Endothelial cell (in vitro differentiated cells): ENCODE data around the gene SAPCD1. TPM values are rescaled to one million over a fixed set of nuclear protein-coding genes. Genes with fewer than 3 reads are reported as not detected.
A peak's percentile ranks its signal among the peaks of the same experiment; 100 is the strongest.

Experiments
- DNase-seq: peaks from one replicate; pipeline ENCODE4 v3.0.0; 2021; ENCODE audit warnings: low spot score
- H3K27ac Mint-ChIP-seq: one replicate; pipeline ENCODE4 v1.8.0; 2021; ENCODE audit warnings: mixed read lengths, inconsistent platforms; ENCODE audit not compliant: unreplicated experiment
- H3K27me3 Mint-ChIP-seq: one replicate; pipeline ENCODE4 v1.8.0; 2021; ENCODE audit warnings: mild to moderate bottlenecking, moderate library complexity, mixed read lengths, inconsistent platforms; ENCODE audit not compliant: unreplicated experiment
- H3K36me3 Mint-ChIP-seq: one replicate; pipeline ENCODE4 v1.8.0; 2021; ENCODE audit warnings: mild to moderate bottlenecking, low read depth, mixed read lengths, inconsistent platforms; ENCODE audit not compliant: unreplicated experiment
- H3K4me1 Mint-ChIP-seq: one replicate; pipeline ENCODE4 v1.8.0; 2021; ENCODE audit warnings: mild to moderate bottlenecking, mixed read lengths, inconsistent platforms; ENCODE audit not compliant: unreplicated experiment
- H3K4me3 Mint-ChIP-seq: one replicate; pipeline ENCODE4 v1.8.0; 2021; ENCODE audit warnings: mild to moderate bottlenecking, mixed read lengths, inconsistent platforms; ENCODE audit not compliant: unreplicated experiment
- H3K9me3 Mint-ChIP-seq: one replicate; pipeline ENCODE4 v1.8.0; 2021; ENCODE audit warnings: mixed read lengths, inconsistent platforms; ENCODE audit not compliant: unreplicated experiment
- total RNA-seq: library from RNA; stranded (reverse); fragmentation: NEBNext Ultra II Directional; extraction: Animal tissue kit (Norgen Biotek cat#: 25700); gene quantifications from one replicate; pipeline ENCODE4 v1.2.1, GENCODE V29; 2021; ENCODE audit not compliant: unreplicated experiment
- TF ChIP-seq, protein P1 (sequence below): fragments of 200-600 bp; sonication (generic); IDR thresholded peaks from one replicate; pipeline ENCODE4 v1.5.0; 2021; ENCODE audit warnings: antibody characterized with exemption; ENCODE audit not compliant: unreplicated experiment

Gene SAPCD1
- total RNA-seq, 1 donor from 2014 or later, result 2.4 TPM

DNA sequence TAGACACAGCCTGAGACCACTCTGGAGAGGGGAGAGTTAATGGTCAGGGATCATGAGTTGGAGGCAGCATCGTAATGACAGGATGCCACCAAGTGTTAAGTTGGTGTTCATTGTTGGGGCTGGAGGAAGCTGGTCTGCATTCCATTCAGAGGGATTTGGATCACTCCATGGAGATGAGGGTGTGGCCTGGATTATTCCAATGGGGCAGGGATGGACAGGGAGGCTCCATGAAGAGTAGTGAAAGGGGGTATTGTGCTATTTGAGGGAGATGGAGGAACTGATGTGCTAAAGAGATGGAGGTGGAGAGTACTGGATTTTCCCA is 1.1 kb downstream of the SAPCD1 start:
- no peak for DNase-seq
- Mint-ChIP-seq H3K27me3 (peaks cover 7% of the 10 kb centered on the region), H3K4me1 (peaks cover 21% of the 10 kb centered on the region), H3K9me3 (no peaks in the 10 kb centered on the region), H3K4me3 (peak overlapping the region; percentile 78), H3K27ac (peak overlapping the region; percentile 91), H3K36me3 (peaks cover 24% of the 10 kb centered on the region)
- TF ChIP-seq, protein P1, sequence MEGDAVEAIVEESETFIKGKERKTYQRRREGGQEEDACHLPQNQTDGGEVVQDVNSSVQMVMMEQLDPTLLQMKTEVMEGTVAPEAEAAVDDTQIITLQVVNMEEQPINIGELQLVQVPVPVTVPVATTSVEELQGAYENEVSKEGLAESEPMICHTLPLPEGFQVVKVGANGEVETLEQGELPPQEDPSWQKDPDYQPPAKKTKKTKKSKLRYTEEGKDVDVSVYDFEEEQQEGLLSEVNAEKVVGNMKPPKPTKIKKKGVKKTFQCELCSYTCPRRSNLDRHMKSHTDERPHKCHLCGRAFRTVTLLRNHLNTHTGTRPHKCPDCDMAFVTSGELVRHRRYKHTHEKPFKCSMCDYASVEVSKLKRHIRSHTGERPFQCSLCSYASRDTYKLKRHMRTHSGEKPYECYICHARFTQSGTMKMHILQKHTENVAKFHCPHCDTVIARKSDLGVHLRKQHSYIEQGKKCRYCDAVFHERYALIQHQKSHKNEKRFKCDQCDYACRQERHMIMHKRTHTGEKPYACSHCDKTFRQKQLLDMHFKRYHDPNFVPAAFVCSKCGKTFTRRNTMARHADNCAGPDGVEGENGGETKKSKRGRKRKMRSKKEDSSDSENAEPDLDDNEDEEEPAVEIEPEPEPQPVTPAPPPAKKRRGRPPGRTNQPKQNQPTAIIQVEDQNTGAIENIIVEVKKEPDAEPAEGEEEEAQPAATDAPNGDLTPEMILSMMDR, result no peak

DNA sequence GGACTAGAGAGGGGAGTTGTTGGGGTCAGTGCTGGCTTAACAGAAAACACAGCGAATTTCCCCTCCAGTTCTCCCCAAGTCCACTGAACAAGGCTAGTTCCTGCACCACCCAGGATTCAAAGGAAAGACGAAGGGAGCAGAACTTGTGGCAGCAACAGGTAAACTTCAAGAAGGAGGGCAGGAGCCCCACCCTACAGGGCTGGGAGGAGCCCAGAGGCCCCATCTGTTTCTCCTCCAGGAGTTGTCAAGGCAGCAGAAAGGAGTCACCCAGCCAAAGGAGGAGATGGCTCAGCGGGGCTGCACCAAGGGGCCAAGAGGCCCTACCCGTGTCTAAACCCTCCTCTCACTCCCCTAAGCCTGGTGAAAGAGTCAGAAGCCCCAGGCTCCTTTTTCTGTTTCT is 1.7 kb downstream of the SAPCD1 start:
- Mint-ChIP-seq H3K27me3 (peaks cover 5% of the 10 kb centered on the region), H3K27ac (peak overlapping the region; percentile 91), H3K4me1 (peaks cover 26% of the 10 kb centered on the region), H3K4me3 (no peak overlapping the region), H3K36me3 (peaks cover 24% of the 10 kb centered on the region), H3K9me3 (no peaks in the 10 kb centered on the region)
- no peak for DNase-seq
- TF ChIP-seq, protein P1, result no peak

DNA sequence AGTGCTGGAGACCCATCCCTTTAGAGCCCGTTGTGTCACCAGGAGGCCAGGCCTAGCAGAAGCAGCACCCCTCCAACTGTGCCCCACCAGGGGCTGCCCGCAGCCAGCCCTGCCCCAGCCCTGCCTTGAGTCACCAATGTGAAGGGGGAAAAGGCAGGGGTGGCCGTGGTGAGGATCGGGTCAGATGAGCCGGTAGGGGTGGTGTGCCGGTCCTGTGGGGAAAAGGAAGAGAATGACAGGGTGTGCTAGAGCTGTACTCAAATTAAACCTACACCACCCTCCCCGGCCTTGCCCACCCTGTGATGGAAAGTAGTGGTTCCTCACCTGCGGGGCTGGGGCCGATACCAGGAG is 3.1 kb downstream of the SAPCD1 start:
- Mint-ChIP-seq H3K36me3 (peaks cover 23% of the 10 kb centered on the region), H3K4me3 (no peak overlapping the region), H3K27me3 (peaks cover 7% of the 10 kb centered on the region), H3K27ac (no peak overlapping the region), H3K9me3 (no peaks in the 10 kb centered on the region), H3K4me1 (peaks cover 28% of the 10 kb centered on the region)
- TF ChIP-seq, protein P1, result no peak
- DNase-seq, result no peak

DNA sequence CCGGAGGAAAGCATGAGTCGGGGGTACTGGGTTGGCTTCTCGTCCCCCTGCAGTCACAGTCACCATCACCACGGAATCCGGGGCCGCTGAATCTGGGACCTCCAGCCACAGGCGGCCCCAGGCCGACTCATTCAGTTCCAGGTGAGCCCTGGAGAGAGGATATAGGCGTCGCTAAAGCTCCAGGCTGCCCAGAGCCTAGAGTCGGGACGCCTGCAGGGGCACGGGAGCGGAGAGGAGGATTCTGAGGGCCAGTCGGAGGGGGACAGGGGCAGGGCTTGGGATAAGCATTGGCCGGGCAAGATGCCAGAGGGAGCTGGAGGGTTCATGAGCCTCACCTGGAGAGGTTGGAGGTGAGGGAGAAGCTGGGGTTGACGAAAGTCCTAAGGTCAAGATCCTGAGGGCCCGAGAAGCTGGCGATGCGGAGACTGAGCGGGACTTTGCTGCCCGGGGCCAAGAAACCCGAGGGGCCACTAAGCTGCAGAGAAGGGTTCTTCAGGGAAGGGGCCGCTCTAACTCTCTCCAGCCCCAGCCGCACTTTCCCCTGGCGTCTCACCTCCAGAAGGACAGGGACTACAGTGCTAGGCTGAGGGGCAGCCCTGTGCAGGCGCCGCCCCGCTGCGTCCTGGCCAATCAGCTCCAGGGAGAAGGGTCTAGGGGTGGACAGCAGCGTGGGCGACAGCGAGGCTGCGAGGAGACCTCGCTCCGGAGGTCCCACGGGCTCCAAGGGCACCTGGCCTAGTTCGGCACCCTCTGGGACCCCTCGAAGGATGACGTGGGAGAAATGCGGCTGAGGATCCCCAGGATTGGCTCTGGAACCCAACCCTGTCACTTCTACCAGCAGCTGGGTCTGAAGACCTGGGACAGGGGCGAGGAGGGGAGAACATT is 3.7 kb downstream of the SAPCD1 start:
- no peak for DNase-seq
- Mint-ChIP-seq H3K4me3 (no peak overlapping the region), H3K36me3 (peaks cover 20% of the 10 kb centered on the region), H3K9me3 (no peaks in the 10 kb centered on the region), H3K27me3 (peaks cover 8% of the 10 kb centered on the region), H3K4me1 (peaks cover 28% of the 10 kb centered on the region), H3K27ac (no peak overlapping the region)
- TF ChIP-seq, protein P1, result no peak

DNA sequence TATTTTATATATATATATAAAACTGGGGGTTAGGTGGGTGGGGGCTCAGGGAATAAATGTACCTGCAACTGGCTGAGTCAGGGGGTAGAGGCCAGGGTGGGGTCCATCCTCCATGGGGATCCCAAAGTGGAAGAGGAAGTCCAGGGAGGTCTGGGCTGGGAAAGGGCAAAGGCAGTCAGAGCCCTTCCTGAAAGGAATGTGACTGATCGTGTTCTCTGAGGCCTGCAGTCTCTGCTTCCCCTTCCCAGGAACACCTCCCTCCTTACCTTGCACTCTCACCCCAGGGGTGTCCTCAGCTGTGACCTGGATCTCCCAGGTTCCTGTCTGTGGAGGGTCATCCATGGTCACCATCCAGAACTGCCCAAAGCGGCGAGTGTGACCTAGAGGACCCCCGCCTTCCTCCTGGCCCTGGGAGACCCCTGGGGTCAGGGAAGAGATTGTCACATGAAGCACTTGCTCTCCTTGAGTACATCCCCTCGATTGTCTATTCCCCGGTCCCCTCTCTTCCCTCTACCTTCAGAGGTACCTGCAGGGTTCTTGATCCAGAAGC is 4.7 kb downstream of the SAPCD1 start:
- TF ChIP-seq, protein P1, result no peak
- H3K4me1 Mint-ChIP-seq, result peaks cover 28% of the 10 kb centered on the region
- H3K9me3 Mint-ChIP-seq, result no peaks in the 10 kb centered on the region
- H3K4me3 Mint-ChIP-seq, result no peak overlapping the region
- H3K27ac Mint-ChIP-seq, result peak overlapping the region; percentile 44
- peaks cover 8% of the 10 kb centered on the region for H3K27me3 Mint-ChIP-seq
- H3K36me3 Mint-ChIP-seq, result peaks cover 16% of the 10 kb centered on the region
- no peak for DNase-seq
